Sciatic nerve (tissue), 2 donors: ENCODE data around the gene ACP3. TPM values are rescaled to one million over a fixed set of nuclear protein-coding genes. Genes with fewer than 3 reads are reported as not detected.
A peak's percentile ranks its signal among the peaks of the same experiment; 100 is the strongest.
"Not testable (repeated sequence)": the region's sequence is repeated elsewhere in the genome, so short reads cannot be mapped to it uniquely, and the experiment has no call there.

ENCODE experiments used
- ATAC-seq: fragments of 200-7000 bp; cut with Tn5 transposase; one replicate; pipeline ENCODE4 v1.9.1; 2020; ENCODE audit warnings: mild to moderate bottlenecking, moderate library complexity
- DNase-seq: peaks from one replicate; pipeline ENCODE4 v3.0.0-alpha.2; 2020; ENCODE audit warnings: low spot score
- intact Hi-C: fragments of 100-400 bp; cut with DNase I; formaldehyde crosslinking; loops from one replicate; pipeline ENCODE4 v1.14.2; 2022
- total RNA-seq: library from RNA; stranded (reverse); fragmentation: NEBNext Ultra II Directional; extraction: Animal tissue kit (Norgen Biotek cat#: 25700); gene quantifications from one replicate; pipeline ENCODE4 v1.2.1, GENCODE V29; 2021
- donor health status: DM: no; HTN: no; CAD: no.
- donor health status: DM: no; HTN: no; CAD: no.

The ACP3 gene
- total RNA-seq, 1 donor from 2014 or later = 2.9 TPM

DNA sequence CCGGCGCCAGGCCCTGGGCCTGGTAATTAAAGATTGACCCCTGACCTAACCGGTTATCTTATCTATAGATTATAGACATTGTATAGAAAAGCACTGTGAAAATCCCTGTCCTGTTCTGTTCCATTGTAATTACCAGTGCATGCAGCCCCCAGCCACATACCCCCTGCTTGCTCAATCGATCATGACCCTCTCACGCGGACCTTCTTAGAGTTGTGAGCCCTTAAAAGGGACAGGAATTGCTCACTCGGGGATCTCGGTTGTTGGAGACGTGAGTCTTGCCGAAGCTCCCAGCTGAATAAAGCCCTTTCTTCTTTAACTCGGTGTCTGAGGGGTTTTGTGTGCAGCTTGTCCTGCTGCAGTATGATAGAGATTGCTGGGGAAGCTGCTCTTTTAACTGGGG lies 7.2 kb upstream of the ACP3 start:
- ATAC-seq, intact Hi-C loops, DNase-seq: not testable (repeated sequence)

- no peak for DNase-seq
- ATAC-seq = no peak
- intact Hi-C loops = no loop called here
Measured at GRCh38 chr3:132311316-132311715, 5.9 kb upstream of the ACP3 start.

DNA sequence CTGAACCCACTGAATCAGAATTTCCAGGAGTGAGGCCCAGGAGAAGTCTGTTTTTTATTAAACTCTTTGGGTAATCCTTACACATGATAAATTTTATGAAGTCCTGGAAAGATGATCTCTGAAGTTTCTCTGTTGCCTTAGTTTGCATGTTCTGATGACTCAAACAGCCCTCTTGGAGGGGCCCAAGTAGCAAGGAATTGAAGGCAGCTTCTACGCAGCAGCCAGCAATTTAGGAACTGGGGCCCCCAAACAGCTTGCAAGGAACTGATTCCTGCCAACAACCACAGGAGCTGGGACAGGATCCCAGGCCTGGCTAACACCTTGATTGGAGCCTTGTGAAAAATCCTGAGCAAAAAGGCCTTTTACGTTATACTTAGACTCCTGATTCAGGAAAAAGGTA lies 5.4 kb upstream of the ACP3 start:
- no peak for DNase-seq
- no peak for ATAC-seq
- intact Hi-C loops = no loop called here

DNA sequence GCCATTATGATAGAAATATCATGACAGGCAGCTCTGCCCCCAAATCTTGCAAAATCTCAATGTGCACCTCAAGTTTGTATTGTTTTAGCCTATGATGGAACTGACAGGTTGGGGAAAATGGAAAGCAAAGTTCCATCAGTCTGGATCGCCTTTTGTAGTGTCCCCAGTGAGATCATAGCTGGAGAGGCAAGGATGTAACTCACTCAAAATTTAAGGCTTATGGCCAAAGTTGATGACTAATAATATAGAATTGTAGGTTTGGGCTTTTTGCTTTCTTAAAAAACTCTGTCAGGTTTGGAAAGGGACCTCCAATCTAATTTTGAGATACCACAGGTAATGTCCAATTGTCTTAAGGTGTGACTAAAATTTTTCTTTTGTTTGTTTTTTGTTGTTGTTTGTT lies 1.4 kb upstream of the ACP3 start:
- DNase-seq (no peak), ATAC-seq (no peak)
- intact Hi-C loops = no loop called here

DNA sequence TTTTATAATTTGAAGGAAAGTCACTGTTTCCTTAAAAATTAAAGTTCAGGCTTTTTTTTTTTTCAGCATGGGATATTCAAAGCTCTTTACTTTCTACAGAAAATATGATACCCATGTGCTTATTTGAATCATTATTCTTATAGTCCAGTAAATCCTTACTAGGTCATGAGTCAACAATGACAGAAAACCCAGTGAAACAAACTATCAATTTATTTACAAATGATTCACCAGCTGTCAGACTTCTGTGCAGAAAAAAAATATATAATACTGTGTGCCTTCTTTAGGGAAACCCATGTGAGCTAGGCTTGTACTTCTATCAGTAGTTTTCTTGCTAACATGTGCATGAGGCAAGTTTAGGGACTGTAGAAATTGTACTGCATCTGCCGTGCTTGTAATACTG lies 1.2 kb downstream of the ACP3 start:
- DNase-seq (no peak), ATAC-seq (no peak)
- intact Hi-C loops = no loop called here

DNA sequence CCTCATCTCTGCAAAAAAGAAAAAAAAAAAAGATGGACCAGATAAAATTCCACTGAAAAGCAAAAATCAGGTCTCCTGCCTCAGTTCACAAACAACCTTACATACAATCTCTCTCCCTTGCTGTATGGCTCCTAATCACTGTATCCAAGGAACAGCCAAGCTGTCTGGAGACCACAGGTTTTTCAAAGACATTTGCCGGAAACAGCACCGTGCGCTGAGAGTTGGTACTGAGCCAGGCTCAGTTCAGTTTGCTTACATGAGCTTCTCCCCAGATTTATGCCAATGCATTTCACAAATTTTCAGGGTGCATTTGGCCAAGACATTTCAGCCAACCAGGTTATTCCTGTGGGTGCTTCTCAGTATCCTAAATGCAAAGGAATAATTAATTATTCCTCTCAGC lies 4.1 kb downstream of the ACP3 start:
- ATAC-seq = no peak
- no peak for DNase-seq
- intact Hi-C loops = no loop called here

- no peak for ATAC-seq
- intact Hi-C loops = no loop called here
- DNase-seq = no peak
Measured at GRCh38 chr3:132325103-132325606, 7.9 kb downstream of the ACP3 start.

DNA sequence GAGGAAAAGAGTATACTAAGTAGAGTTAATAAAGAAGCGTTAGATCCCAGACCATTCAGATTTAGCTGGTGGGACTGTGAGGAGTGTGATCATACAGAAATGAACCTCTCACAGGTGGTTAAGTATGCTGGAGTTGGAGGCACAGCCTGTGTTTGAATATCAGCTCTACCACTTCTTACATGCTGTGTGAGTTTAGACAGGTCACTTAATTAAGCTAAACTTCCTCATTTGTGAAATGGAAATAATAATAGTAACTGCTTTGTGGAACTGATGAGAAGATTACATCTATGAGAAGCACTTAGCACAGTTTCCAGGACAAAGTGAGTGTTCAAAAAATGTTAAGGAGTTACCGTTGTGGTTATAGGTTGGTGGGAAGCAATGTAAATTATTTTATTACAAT lies 8.4 kb downstream of the ACP3 start:
- ATAC-seq (no peak), DNase-seq (no peak)
- intact Hi-C loops = no loop called here

GRCh38 chr3:132326251-132326650 lies 9.0 kb downstream of the ACP3 start:
- DNase-seq (no peak), ATAC-seq (no peak)
- intact Hi-C loops = no loop called here

DNA sequence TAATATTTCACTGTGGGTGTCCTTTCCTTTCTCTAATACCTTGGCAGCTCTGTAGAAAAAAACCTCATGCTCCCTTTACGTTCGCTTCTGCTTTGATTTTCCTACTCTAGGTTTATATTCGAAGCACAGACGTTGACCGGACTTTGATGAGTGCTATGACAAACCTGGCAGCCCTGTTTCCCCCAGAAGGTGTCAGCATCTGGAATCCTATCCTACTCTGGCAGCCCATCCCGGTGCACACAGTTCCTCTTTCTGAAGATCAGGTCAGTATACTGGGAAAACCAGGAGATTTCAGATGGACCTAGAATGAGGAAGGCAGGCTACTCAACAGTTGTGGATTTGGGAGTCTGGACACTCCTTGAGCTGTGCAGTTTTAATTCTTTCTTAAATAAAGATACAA lies 14.9 kb downstream of the ACP3 start:
- DNase-seq (no peak), ATAC-seq (no peak)
- intact Hi-C loops = no loop called here

- intact Hi-C loops = no loop called here
- no peak for DNase-seq
- no peak for ATAC-seq
Measured at GRCh38 chr3:132332508-132332907, 15.3 kb downstream of the ACP3 start.

DNA sequence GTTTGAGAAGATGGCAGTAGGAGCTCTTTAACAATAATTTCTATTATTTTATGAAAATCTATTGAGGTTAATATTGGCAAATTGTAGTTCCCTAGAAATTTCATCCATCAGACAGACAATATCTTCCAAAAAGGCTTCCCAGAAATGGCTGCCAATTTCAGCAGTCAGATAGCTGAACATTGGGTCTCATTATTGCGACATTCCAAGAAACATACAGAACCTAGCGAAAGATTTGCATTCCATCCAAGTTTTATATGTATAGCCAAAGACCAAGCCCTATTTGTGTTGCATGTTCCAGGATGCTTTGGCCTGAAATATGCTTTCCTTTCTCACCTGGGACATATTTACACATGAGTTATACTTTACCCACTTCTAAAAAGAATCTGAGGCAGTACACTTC lies 24.5 kb downstream of the ACP3 start:
- DNase-seq = no peak
- intact Hi-C loops = no loop called here
- no peak for ATAC-seq

DNA sequence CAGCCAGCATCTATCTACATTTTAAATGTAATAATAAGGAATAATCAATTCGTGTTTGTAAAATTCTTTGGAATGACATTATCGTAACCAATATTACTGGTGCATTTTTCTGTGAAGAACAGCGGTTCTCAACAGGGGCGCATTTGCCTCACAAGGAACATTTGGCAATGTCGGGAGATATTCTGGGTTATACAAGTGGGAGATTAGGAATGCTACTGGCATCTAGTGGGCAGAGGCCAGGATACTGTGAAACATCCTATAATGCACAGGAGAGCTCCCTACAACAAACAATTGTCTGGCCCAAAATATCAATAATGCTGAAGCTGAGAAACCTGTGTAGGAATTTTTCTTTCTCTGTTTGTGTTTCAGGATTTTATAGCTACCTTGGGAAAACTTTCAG lies 25.0 kb downstream of the ACP3 start:
- ATAC-seq (no peak), DNase-seq (no peak)
- intact Hi-C loops = no loop called here

- intact Hi-C loops = no loop called here
- DNase-seq (no peak), ATAC-seq (no peak)
Measured at GRCh38 chr3:132342610-132343009, 25.4 kb downstream of the ACP3 start.

GRCh38 chr3:132343018-132343612 lies 25.9 kb downstream of the ACP3 start:
- intact Hi-C loops = no loop called here
- ATAC-seq (peak; percentile 79), DNase-seq (no peak)

DNA sequence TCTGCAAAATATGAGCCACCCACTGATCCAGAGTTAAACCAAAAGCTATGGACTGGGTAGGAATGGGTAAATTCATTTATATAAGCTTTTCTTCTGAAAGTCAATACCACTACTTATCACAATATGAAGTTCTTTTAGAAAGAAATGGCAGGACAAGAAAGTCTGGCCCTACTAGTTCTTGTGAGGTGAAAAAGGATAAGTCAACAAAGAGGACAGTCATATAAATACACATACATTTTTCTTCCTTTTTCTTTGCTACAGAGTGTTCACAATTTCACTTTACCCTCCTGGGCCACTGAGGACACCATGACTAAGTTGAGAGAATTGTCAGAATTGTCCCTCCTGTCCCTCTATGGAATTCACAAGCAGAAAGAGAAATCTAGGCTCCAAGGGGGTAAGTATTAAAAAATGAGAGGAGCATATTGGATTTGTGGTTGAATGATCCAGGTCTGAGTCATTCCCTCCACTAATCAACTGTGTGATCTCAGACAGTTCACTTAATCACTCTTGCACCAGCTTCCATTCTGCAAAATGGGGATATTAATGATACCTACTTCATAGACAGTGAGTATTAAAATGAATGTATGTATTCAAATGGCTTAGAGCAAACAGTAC lies 27.6 kb downstream of the ACP3 start:
- intact Hi-C loops = no loop called here
- no peak for ATAC-seq

GRCh38 chr3:132346841-132347736 lies 29.9 kb downstream of the ACP3 start:
- DNase-seq = no peak
- intact Hi-C loops = no loop called here
- no peak for ATAC-seq

More for the DNA sequence above, 27.6 kb downstream of the ACP3 start:
- no peak for DNase-seq

- ATAC-seq = no peak
- no peak for DNase-seq
- intact Hi-C loops = no loop called here
Measured at GRCh38 chr3:132347811-132348210, 30.6 kb downstream of the ACP3 start.

- intact Hi-C loops = no loop called here
- ATAC-seq (no peak), DNase-seq (no peak)
Measured at GRCh38 chr3:132348531-132348930, 31.3 kb downstream of the ACP3 start.

GRCh38 chr3:132350814-132351213 lies 33.6 kb downstream of the ACP3 start:
- intact Hi-C loops = loop anchor here (5.0 kb wide), 1 partner anchor 99 kb away; no protein-coding TSS in a partner anchor
- ATAC-seq (no peak), DNase-seq (no peak)
